Activated T-helper 9 cell treated with anti-CD3 and anti-CD28 coated beads, Interleukin-2, amount 50 U/mL, for 16 hours (primary cell): Measurements from ENCODE around the gene UNC79.
"Not testable (repeated sequence)": the region's sequence is repeated elsewhere in the genome, so short reads cannot be mapped to it uniquely, and the experiment has no call there.

Experiments used
- DNase-seq: peaks from one replicate; pipeline ENCODE4 v3.0.0-alpha.2; 2020; ENCODE audit warnings: low read depth

UNC79 gene

DNA sequence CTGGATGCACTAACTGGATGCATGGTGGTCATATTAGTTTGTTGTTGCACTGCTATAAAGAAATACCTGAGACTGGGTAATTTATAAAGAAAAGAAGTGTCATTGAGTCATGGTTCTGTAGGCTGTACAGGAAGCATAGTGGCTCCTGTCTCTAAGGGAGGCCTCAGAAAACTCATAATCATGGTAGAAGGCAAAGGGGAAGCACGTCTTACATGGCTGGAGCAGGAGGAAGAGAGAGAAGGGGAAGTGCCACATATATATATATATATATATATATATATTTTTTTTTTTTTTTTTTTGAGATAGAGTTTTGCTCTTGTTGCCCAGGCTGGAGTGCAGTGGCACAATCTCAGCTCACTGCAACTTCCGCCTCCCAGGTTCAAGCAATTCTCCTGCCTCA, 62.9 kb downstream of the UNC79 start:
- not testable (repeated sequence) for DNase-seq

GRCh38 chr14:93496856-93497741, 66.4 kb downstream of the UNC79 start:
- DNase-seq: no peak

- no peak for DNase-seq
Measured at GRCh38 chr14:93510056-93510455, 79.3 kb downstream of the UNC79 start.

DNA sequence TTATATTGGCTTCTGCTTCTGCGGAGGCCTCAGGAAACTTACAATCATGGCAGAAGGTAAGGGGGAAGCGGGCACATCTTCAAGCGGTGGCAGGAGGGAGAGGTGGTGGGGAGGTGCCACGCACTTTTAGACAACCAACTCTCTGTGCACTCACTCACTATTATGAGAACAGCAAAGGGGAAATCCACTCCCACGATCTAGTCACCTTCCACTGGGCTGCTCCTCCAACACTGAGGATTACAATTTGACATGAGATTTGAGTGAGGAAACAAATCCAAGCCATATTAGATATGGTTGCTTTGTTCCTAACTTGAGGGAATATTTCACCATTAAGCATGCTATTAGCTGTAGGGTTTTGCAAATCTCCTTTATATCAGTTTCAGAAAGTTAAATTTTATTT, 80.3 kb downstream of the UNC79 start:
- no peak for DNase-seq

GRCh38 chr14:93520053-93520607, 89.4 kb downstream of the UNC79 start:
- no peak for DNase-seq

- no peak for DNase-seq
Measured at GRCh38 chr14:93522221-93522620, 91.5 kb downstream of the UNC79 start.

GRCh38 chr14:93525216-93525615, 94.5 kb downstream of the UNC79 start:
- DNase-seq: not testable (repeated sequence)

DNA sequence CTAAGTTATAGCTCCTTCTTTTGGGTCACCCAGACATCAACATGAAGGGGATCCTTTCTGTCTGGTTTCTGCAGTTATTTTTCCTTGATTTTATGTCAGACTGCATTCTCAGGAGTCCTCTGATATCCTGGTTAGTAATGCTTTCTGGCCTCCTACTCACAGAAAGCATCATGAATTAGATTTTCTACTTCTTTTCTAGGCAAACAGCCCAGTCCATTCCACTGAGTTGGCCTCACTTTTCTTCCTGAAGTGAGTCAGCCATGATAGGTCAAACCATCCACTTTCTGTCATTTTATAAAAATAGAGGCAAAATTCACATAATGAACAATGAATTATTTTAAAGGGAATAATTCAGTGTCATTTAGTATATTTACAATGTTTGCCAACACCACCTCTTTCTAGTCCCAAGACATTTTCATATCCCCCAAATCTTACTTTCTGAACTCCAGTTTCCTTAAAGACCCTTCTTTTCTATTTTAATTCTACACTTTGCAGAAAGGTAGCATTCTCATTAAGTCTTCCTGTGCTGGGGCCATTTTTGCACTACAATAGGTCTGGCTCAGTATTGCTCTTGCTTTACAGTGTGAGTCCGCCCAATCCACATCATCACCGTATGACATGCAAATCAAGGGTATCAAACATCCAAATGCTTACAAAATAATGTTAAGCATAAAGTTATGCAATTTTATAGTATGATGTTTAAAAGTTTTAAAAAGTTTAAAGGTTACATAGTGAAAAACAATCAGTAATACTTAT, 95.1 kb downstream of the UNC79 start:
- no peak for DNase-seq

DNA sequence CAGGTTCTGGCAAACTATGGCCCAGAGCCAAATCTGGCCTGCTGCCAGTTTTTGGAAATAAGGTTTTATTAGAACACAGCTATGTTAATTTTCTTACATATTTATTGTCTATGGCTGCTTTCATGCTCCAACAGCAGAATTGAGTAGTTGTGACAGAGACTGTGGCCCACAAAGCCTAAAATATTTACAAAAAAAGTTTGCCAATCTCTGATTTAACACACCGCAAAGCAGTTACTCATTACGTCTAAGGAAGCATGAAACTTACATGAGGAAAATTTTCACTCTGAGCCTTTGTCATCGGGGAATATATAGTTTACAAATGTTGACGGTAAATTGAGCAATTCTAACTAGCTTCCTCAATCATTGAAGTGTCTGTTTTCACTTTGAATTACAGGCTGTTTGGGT, 96.5 kb downstream of the UNC79 start:
- DNase-seq: no peak

DNA sequence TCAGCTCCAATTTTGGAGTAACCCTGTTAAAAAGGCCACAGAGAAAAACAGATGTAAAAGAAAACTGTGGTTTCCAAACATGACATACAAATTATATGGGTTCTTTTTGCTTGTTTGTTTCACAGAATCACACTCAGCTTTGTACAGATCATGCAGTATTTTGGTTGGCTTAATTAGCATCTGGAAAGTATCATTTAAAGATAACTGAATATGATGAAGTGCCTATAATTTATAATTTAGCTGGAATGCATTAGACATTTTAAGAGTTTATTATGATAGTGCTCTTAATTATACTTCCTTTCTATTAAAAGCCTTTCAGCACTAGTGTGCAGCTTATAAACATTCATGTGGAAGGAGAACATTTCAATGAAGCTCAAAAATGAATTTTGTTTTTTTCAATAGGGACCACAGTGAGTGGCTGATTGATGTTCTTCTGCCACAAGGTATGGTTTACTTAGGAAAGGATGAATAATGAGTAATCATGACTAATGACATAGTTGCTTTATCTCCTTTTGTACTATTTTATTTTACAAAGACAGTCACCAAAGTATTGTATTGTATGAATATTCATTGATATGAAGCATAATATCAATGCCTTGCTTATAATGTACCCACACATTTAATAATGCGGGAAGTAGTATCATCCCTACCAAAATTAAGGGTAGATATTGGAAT, 98.3 kb downstream of the UNC79 start:
- DNase-seq: no peak

- DNase-seq: no peak
Measured at GRCh38 chr14:93531644-93532043, 100.9 kb downstream of the UNC79 start.

GRCh38 chr14:93532541-93532940, 101.8 kb downstream of the UNC79 start:
- no peak for DNase-seq

DNA sequence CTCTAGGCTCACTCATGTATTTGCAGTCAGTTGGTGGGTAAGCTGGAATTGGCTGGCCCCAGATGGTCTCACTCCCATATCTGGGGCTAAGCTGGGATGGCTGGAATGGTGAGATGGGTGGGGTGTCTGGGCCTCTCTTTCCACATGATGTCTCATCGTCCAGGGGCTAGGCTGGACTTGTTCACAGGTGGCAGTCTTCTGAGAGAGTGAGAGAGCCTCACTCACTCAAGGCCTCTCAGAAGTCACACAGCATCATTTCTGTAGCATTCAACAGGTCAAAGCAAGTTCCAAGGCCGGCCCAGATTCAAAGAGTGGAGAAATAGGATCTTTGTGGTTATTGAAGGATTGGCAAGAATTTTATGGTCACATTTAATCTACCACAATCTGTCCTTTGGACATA, 102.7 kb downstream of the UNC79 start:
- no peak for DNase-seq

GRCh38 chr14:93533842-93534241, 103.1 kb downstream of the UNC79 start:
- DNase-seq: no peak

- no peak for DNase-seq
Measured at GRCh38 chr14:93535537-93535936, 104.8 kb downstream of the UNC79 start.

GRCh38 chr14:93536945-93537344, 106.2 kb downstream of the UNC79 start:
- DNase-seq: no peak

GRCh38 chr14:93537951-93538350, 107.2 kb downstream of the UNC79 start:
- DNase-seq: no peak

GRCh38 chr14:93538413-93538812, 107.7 kb downstream of the UNC79 start:
- DNase-seq: no peak

- no peak for DNase-seq
Measured at GRCh38 chr14:93540235-93540634, 109.5 kb downstream of the UNC79 start.

DNA sequence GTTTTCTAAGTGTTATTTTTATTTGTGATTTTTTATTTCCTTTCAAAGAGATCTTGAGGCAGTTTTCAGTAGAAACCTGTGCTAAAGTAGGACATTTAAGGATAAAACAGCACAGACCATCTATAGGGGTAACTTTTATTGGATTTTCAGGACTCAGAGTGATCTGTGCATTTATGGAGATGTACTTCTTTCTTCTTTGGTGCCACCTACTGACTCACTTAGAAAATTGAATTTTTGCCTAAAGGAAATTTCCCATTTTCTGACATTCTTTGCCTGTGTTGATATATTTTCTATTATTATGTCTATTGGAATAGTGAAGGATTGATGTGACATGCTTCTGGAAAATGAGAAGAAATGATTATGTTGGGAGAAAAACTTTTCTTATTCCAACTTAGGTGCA, 113.0 kb downstream of the UNC79 start:
- no peak for DNase-seq

DNA sequence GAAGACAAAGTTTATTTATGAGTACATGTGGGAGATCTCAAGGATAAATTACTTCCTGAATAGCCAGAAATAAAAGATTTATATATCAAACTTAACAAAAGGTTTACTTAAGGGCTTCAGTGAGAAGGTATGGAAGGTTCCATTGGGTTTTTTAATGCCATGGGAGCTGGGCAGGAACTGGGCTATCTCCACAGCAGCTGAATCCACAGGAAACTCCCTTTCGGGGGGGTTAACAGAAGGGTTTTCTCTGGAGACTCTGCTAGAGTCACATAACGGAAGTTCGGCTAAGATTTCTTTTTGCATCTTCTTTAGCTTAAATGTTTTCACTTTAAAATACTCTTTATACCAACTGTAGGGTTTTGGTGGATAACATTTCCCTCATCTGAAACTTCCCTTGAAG, 113.5 kb downstream of the UNC79 start:
- DNase-seq: no peak

DNA sequence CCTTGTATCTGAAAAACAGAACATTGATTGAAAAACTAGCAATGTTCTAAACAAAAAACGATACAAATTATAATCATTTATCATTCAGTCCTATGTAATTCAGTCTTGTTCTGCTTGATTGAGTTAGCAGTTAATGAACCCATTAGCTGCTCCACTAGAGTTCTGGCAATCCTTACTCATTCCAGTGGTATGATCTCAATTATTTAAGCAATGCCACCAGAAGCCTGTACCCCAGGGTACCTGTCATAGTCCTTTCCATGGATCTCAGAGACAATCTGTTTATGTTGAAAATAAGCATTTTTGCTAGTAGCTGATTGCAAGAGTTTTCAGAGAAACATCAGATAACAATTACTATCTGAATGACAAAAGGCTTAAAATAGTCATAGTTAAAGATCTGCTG, 115.9 kb downstream of the UNC79 start:
- DNase-seq: no peak
